SK-N-SH (cell line): ENCODE measurements around the gene PPIB.

Experiments
- CTCF ChIP-seq: fragments of 200-600 bp; sonication (generic); IDR thresholded peaks from 2 replicates; pipeline ENCODE4 v1.6.1; 2017; ENCODE audit warnings: antibody characterized with exemption, mild to moderate bottlenecking, moderate library complexity
- EP300 ChIP-seq, 2 experiments: IDR thresholded peaks; 2 replicates each; pipeline versions ENCODE4 v1.4.0 to v1.6.1; 2012; ENCODE audit warnings: borderline replicate concordance in 1 of 2, low read depth in 1 of 2, low read length in 1 of 2
- FOXM1 ChIP-seq: IDR thresholded peaks from 2 replicates; pipeline ENCODE4 v1.4.0; 2012; ENCODE audit warnings: low read depth, mild to moderate bottlenecking
- GABPA ChIP-seq: IDR thresholded peaks from 2 replicates; pipeline ENCODE4 v1.4.0; 2012; ENCODE audit warnings: low read depth, mild to moderate bottlenecking
- GATA2 ChIP-seq: sonication (generic); formaldehyde crosslinking; IDR thresholded peaks from 2 replicates; pipeline ENCODE4 v1.5.0; 2020; ENCODE audit warnings: mild to moderate bottlenecking, missing genetic modification reagents
- JUND ChIP-seq: IDR thresholded peaks from 2 replicates; pipeline ENCODE4 v1.4.0; 2012
- POLR2AphosphoS5 ChIP-seq: IDR thresholded peaks from 2 replicates; pipeline ENCODE4 v1.6.1; 2012; ENCODE audit warnings: low read depth, low read length
- REST ChIP-seq: IDR thresholded peaks from 2 replicates; pipeline ENCODE4 v1.6.1; 2012; ENCODE audit warnings: mild to moderate bottlenecking, low read depth, low read length, moderate library complexity
- RFX5 ChIP-seq: IDR thresholded peaks from 2 replicates; pipeline ENCODE4 v1.6.1; 2012; ENCODE audit warnings: mild to moderate bottlenecking, improper control_type of control experiment, low read length
- SIN3A ChIP-seq: IDR thresholded peaks from 2 replicates; pipeline ENCODE4 v1.6.1; 2012; ENCODE audit warnings: low read depth, mild to moderate bottlenecking, low read length, moderate library complexity, borderline replicate concordance
- YY1 ChIP-seq: IDR thresholded peaks from 2 replicates; pipeline ENCODE4 v1.4.0; 2012; ENCODE audit warnings: low read depth, mild to moderate bottlenecking

GRCh38 chr15:64130159-64130558 is 32.7 kb downstream of the PPIB start:
- TF ChIP-seq CTCF (no peak), FOXM1 (no peak), JUND (no peak), RFX5 (no peak), REST (no peak), GABPA (no peak), EP300 (IDR thresholded peaks at IDR 0.05; ENCODE audit: borderline replicate concordance in 1 of 2, low read depth in 1 of 2, low read length in 1 of 2) (no peak), GATA2 (CRISPR knock-in tag) (no peak), SIN3A (no peak), POLR2AphosphoS5 (no peak), YY1 (no peak)
